H9 (cell line): ENCODE data around the gene STK11IP. TPM values are rescaled to one million over a fixed set of nuclear protein-coding genes. Genes with fewer than 3 reads are reported as not detected.

ENCODE experiments used
- DNase-seq: peaks from one replicate; pipeline ENCODE4 v3.0.0-alpha.2; 2017
- H2AFZ ChIP-seq: one replicate; pipeline ENCODE4 v1.6.1; 2013; ENCODE audit warnings: mild to moderate bottlenecking, low read length, control low read depth, moderate library complexity
- H2AK5ac ChIP-seq: 2 replicates; pipeline ENCODE4 v1.6.1; 2013; ENCODE audit warnings: low read length, control low read depth, mixed read lengths; ENCODE audit not compliant: insufficient read length
- H2BK120ac ChIP-seq: one replicate; pipeline ENCODE4 v1.6.1; 2013; ENCODE audit warnings: low read depth, mild to moderate bottlenecking, low read length, control low read depth, inconsistent platforms; ENCODE audit not compliant: poor library complexity, severe bottlenecking
- H2BK12ac ChIP-seq: 2 replicates; pipeline ENCODE4 v1.6.1; 2013; ENCODE audit warnings: low read length, control low read depth, mixed read lengths, low read depth; ENCODE audit not compliant: insufficient read length
- H2BK15ac ChIP-seq: 2 replicates; pipeline ENCODE4 v1.6.1; 2013; ENCODE audit warnings: low read depth, low read length, control low read depth
- H2BK20ac ChIP-seq: one replicate; pipeline ENCODE4 v1.6.1; 2013; ENCODE audit warnings: low read depth, mild to moderate bottlenecking, low read length, control low read depth, inconsistent platforms; ENCODE audit not compliant: poor library complexity, severe bottlenecking
- H2BK5ac ChIP-seq: 2 replicates; pipeline ENCODE4 v1.6.1; 2013; ENCODE audit warnings: low read length, control low read depth, mixed read lengths; ENCODE audit not compliant: insufficient read length
- H3K14ac ChIP-seq: 2 replicates; pipeline ENCODE4 v1.6.1; 2013; ENCODE audit warnings: low read length, control low read depth; ENCODE audit not compliant: insufficient read depth
- H3K18ac ChIP-seq: 2 replicates; pipeline ENCODE4 v1.6.1; 2013; ENCODE audit warnings: low read depth, mild to moderate bottlenecking, mixed read lengths, low read length, control low read depth; ENCODE audit not compliant: insufficient read length
- H3K23ac ChIP-seq: 2 replicates; pipeline ENCODE4 v1.6.1; 2013; ENCODE audit warnings: low read length, control low read depth, mixed read lengths, low read depth; ENCODE audit not compliant: insufficient read length
- H3K23me2 ChIP-seq: 2 replicates; pipeline ENCODE4 v1.6.1; 2013; ENCODE audit warnings: low read depth, mild to moderate bottlenecking, mixed read lengths, low read length, control low read depth; ENCODE audit not compliant: insufficient read length, poor library complexity, severe bottlenecking
- H3K27ac ChIP-seq: 2 replicates; pipeline ENCODE4 v1.5.1; 2013; ENCODE audit warnings: low read length, control low read depth, mixed read lengths, low read depth; ENCODE audit not compliant: insufficient read length
- H3K27me3 ChIP-seq: 2 replicates; pipeline ENCODE4 v1.6.1; 2013; ENCODE audit warnings: low read length, control low read depth, inconsistent platforms; ENCODE audit not compliant: insufficient read depth
- H3K4ac ChIP-seq: 2 replicates; pipeline ENCODE4 v1.6.1; 2013; ENCODE audit warnings: low read depth, mild to moderate bottlenecking, control low read depth, inconsistent platforms, low read length, moderate library complexity
- H3K4me1 ChIP-seq: 2 replicates; pipeline ENCODE4 v1.6.1; 2013; ENCODE audit warnings: low read length, control low read depth, inconsistent platforms; ENCODE audit not compliant: insufficient read depth
- H3K4me2 ChIP-seq: 2 replicates; pipeline ENCODE4 v1.6.1; 2013; ENCODE audit warnings: low read length, control low read depth, mixed read lengths; ENCODE audit not compliant: insufficient read length, insufficient read depth
- H3K56ac ChIP-seq: 2 replicates; pipeline ENCODE4 v1.6.1; 2013; ENCODE audit warnings: low read depth, mild to moderate bottlenecking, mixed read lengths, low read length, control low read depth; ENCODE audit not compliant: insufficient read length
- H3K79me1 ChIP-seq: 2 replicates; pipeline ENCODE4 v1.6.1; 2013; ENCODE audit warnings: low read depth, mild to moderate bottlenecking, moderate library complexity, low read length, control low read depth, inconsistent platforms; ENCODE audit not compliant: insufficient read depth, poor library complexity, severe bottlenecking
- H3K79me2 ChIP-seq: 2 replicates; pipeline ENCODE4 v1.6.1; 2013; ENCODE audit warnings: low read length, control low read depth, inconsistent platforms; ENCODE audit not compliant: insufficient read depth
- H3K9ac ChIP-seq: 2 replicates; pipeline ENCODE4 v1.6.1; 2013; ENCODE audit warnings: low read length, control low read depth, mixed read lengths; ENCODE audit not compliant: insufficient read length; ENCODE audit errors: extremely low read depth
- H3K9me3 ChIP-seq: one replicate; pipeline ENCODE4 v1.6.1; 2013; ENCODE audit warnings: low read depth, low read length, inconsistent platforms; ENCODE audit not compliant: control insufficient read depth
- H3T11ph ChIP-seq: one replicate; pipeline ENCODE4 v1.6.1; 2013; ENCODE audit warnings: mild to moderate bottlenecking, low read length, control low read depth, inconsistent platforms
- H4K20me1 ChIP-seq: one replicate; pipeline ENCODE4 v1.6.1; 2013; ENCODE audit not compliant: control insufficient read depth, insufficient read length, insufficient read depth
- H4K5ac ChIP-seq: 2 replicates; pipeline ENCODE4 v1.6.1; 2013; ENCODE audit warnings: low read depth, mild to moderate bottlenecking, mixed read lengths, low read length, control low read depth; ENCODE audit not compliant: insufficient read length
- H4K8ac ChIP-seq: replicated peaks from 2 replicates; pipeline ENCODE4 v1.6.1; 2013; ENCODE audit warnings: low read length, control low read depth, mixed read lengths, low read depth; ENCODE audit not compliant: insufficient read length
- H4K91ac ChIP-seq: 2 replicates; pipeline ENCODE4 v1.6.1; 2013; ENCODE audit warnings: low read depth, mild to moderate bottlenecking, moderate library complexity, mixed read lengths, low read length, control low read depth; ENCODE audit not compliant: insufficient read length
- H3K27ac Mint-ChIP-seq, 3 experiments: 2 replicates in 2 of 3; 3 replicates in 1 of 3; pipeline ENCODE4 v1.8.0; 2020 to 2021; ENCODE audit warnings: mixed read lengths in 3 of 3, mild to moderate bottlenecking in 1 of 3, moderate library complexity in 1 of 3
- H3K27me3 Mint-ChIP-seq: 2 replicates; pipeline ENCODE4 v1.8.0; 2021; ENCODE audit warnings: low read depth, mild to moderate bottlenecking, moderate library complexity, mixed read lengths
- H3K36me3 Mint-ChIP-seq, 3 experiments: 2 replicates in 2 of 3; 3 replicates in 1 of 3; pipeline ENCODE4 v1.8.0; 2020 to 2021; ENCODE audit warnings: low read depth in 3 of 3, mixed read lengths in 3 of 3; ENCODE audit not compliant: insufficient read depth in 1 of 3
- H3K4me1 Mint-ChIP-seq, 2 experiments: 2 replicates each; pipeline ENCODE4 v1.8.0; 2020; ENCODE audit warnings: mixed read lengths in 2 of 2
- H3K4me3 Mint-ChIP-seq, 2 experiments: 2 replicates in 1 of 2; 3 replicates in 1 of 2; pipeline ENCODE4 v1.8.0; 2020 to 2021; ENCODE audit warnings: mild to moderate bottlenecking in 2 of 2, mixed read lengths in 2 of 2, moderate library complexity in 1 of 2
- H3K9me3 Mint-ChIP-seq, 2 experiments: 2 replicates in 1 of 2; 3 replicates in 1 of 2; pipeline ENCODE4 v1.8.0; 2020; ENCODE audit warnings: mild to moderate bottlenecking in 2 of 2, mixed read lengths in 2 of 2, moderate library complexity in 1 of 2
- CTCF ChIP-seq: fragments of 200-600 bp; sonication (generic); conservative IDR thresholded peaks from 3 replicates; pipeline ENCODE4 v1.8.0; 2021; ENCODE audit warnings: antibody characterized with exemption, mild to moderate bottlenecking
- whole genome bisulfite sequencing: extraction: QIAGEN DNeasy Blood & Tissue Kit; methylation state at CpG from one replicate; pipeline ENCODE4 v1.1.7; 2013; ENCODE audit warnings: missing lambda C conversion rate, low lambda C conversion rate, mixed read lengths; ENCODE audit not compliant: insufficient read length; ENCODE audit errors: extremely low coverage; 5-methylcytosine and 5-hydroxymethylcytosine counted together
- total RNA-seq: library from RNA; stranded (reverse); gene quantifications from 2 replicates; pipeline ENCODE4 v1.2.1, GENCODE V29; 2021

Gene STK11IP
- total RNA-seq, 1 experiment from 2014 or later = 31.1 TPM

- no peak overlapping the region for H3K14ac ChIP-seq
These were observed 17.4 kb downstream of the STK11IP start for GRCh38 chr2:219615036-219615435.

More at GRCh38 chr2:219615036-219615435, 17.4 kb downstream of the STK11IP start:
- DNase-seq = no peak
- no peaks in the 10 kb centered on the region for H3K9me3 Mint-ChIP-seq
- no peaks in the 10 kb centered on the region for H3K23me2 ChIP-seq
- H3K4me1 Mint-ChIP-seq = peaks cover 2 to 3% of the 10 kb centered on the region in 2 experiments; a peak in 3 of 4 replicates
- no peak overlapping the region for H2BK120ac ChIP-seq
- no peak overlapping the region for H2BK5ac ChIP-seq
- no peak overlapping the region for H4K8ac ChIP-seq
- H4K91ac ChIP-seq = no peak overlapping the region
- H3T11ph ChIP-seq = no peak overlapping the region
- H2BK15ac ChIP-seq = no peak overlapping the region
- H4K5ac ChIP-seq = no peak overlapping the region
- H2AFZ ChIP-seq = no peak overlapping the region
- no peak for TF ChIP-seq CTCF
- no peak overlapping the region for H3K27ac ChIP-seq
- H3K79me2 ChIP-seq = no peaks in the 10 kb centered on the region
- H3K4ac ChIP-seq = no peak overlapping the region
- no peak overlapping the region for H3K23ac ChIP-seq
- no CpG with 5 or more reads among the region's 11 CpGs for WGBS
- no peak overlapping the region for H2BK12ac ChIP-seq
- no peak overlapping the region for H3K4me3 Mint-ChIP-seq
- H3K79me1 ChIP-seq = no peaks in the 10 kb centered on the region
- no peaks in the 10 kb centered on the region for H4K20me1 ChIP-seq
- H3K56ac ChIP-seq = no peak overlapping the region
- H2AK5ac ChIP-seq = no peak overlapping the region
- no peak overlapping the region for H3K4me2 ChIP-seq
- H3K4me1 ChIP-seq = no peaks in the 10 kb centered on the region
- H3K27ac Mint-ChIP-seq = no peak overlapping the region; a peak in 2 of 7 replicates
- no peaks in the 10 kb centered on the region for H3K9me3 ChIP-seq
- no peak overlapping the region for H3K9ac ChIP-seq
- no peak overlapping the region for H2BK20ac ChIP-seq
- peaks cover 3 to 27% (median 7%) of the 10 kb centered on the region in 3 experiments; a peak in 5 of 7 replicates for H3K36me3 Mint-ChIP-seq
- H3K27me3 ChIP-seq = no peaks in the 10 kb centered on the region
- H3K27me3 Mint-ChIP-seq = no peaks in the 10 kb centered on the region
- H3K18ac ChIP-seq = no peak overlapping the region
